OCI-LY7 (cell line): ENCODE data around the gene PAK5. TPM values are rescaled to one million over a fixed set of nuclear protein-coding genes. Genes with fewer than 3 reads are reported as not detected.

Experiments used
- BruUV-seq: library from RNA; stranded (reverse); fragments of 400-500 nt; replicated peaks from 2 replicates; lab custom pipeline; 2021; lab: Mats Ljungman, UMichigan
- CTCF ChIA-PET: fragments of 300-600 bp; sonication (Branson Sonifier 250); formaldehyde crosslinking; loops from one replicate; lab custom pipeline; 2022; ENCODE audit warnings: antibody characterized with exemption; ENCODE audit not compliant: unreplicated experiment; lab: Charles Lee
- POLR2A ChIA-PET: fragments of 300-600 bp; sonication (Branson Sonifier 250); formaldehyde crosslinking; loops from one replicate; lab custom pipeline; 2022; ENCODE audit warnings: antibody characterized with exemption; lab: Charles Lee
- DNase-seq: peaks from one replicate; pipeline ENCODE4 v3.0.0-alpha.2; 2015; ENCODE audit warnings: low spot score
- H2AFZ ChIP-seq: fragments of 200-600 bp; sonication (generic), shearing (Covaris generic); 2 replicates; pipeline ENCODE4 v1.6.1; 2014; ENCODE audit warnings: mild to moderate bottlenecking, antibody characterized with exemption, low read length, moderate library complexity
- H3K27ac ChIP-seq: fragments of 200-600 bp; sonication (generic); 2 replicates; pipeline ENCODE4 v1.5.1; 2014; ENCODE audit warnings: mixed run types, low read depth, mild to moderate bottlenecking, moderate library complexity, low read length, inconsistent platforms; ENCODE audit not compliant: poor library complexity, severe bottlenecking
- H3K36me3 ChIP-seq: fragments of 200-600 bp; sonication (generic); 2 replicates; pipeline ENCODE4 v1.6.1; 2014; ENCODE audit warnings: mild to moderate bottlenecking, antibody characterized with exemption, low read length, moderate library complexity, mixed read lengths; ENCODE audit not compliant: insufficient read depth
- H3K4me1 ChIP-seq: fragments of 200-600 bp; sonication (generic); 2 replicates; pipeline ENCODE4 v1.5.1; 2014; ENCODE audit warnings: mild to moderate bottlenecking, low read length; ENCODE audit not compliant: insufficient read depth, poor library complexity, severe bottlenecking
- H3K4me2 ChIP-seq: fragments of 200-600 bp; sonication (generic); 2 replicates; pipeline ENCODE4 v1.6.1; 2014; ENCODE audit warnings: mild to moderate bottlenecking, low read length
- H3K4me3 ChIP-seq: fragments of 200-600 bp; sonication (generic); 2 replicates; pipeline ENCODE4 v1.5.1; 2014; ENCODE audit warnings: mild to moderate bottlenecking, low read depth, low read length; ENCODE audit not compliant: poor library complexity, severe bottlenecking
- H3K79me2 ChIP-seq: fragments of 200-600 bp; sonication (generic); 2 replicates; pipeline ENCODE4 v1.6.1; 2016; ENCODE audit warnings: low read depth, mild to moderate bottlenecking, low read length, moderate library complexity, mixed read lengths; ENCODE audit not compliant: insufficient read depth
- H3K9me2 ChIP-seq: fragments of 200-600 bp; sonication (generic); 2 replicates; pipeline ENCODE4 v1.6.1; 2016; ENCODE audit warnings: mild to moderate bottlenecking, low read length, mixed read lengths; ENCODE audit not compliant: insufficient read depth
- H3K9me3 ChIP-seq: fragments of 200-600 bp; sonication (generic); 2 replicates; pipeline ENCODE4 v1.6.1; 2014; ENCODE audit warnings: mild to moderate bottlenecking, mixed run types, low read length, mixed read lengths
- H4K20me1 ChIP-seq: fragments of 200-600 bp; sonication (generic); 2 replicates; pipeline ENCODE4 v1.6.1; 2014; ENCODE audit warnings: mild to moderate bottlenecking, antibody characterized with exemption, low read length, moderate library complexity, mixed read lengths; ENCODE audit not compliant: insufficient read depth
- CTCF ChIP-seq: fragments of 200-600 bp; sonication (generic); conservative IDR thresholded peaks from 2 replicates; pipeline ENCODE4 v1.5.1; 2014; ENCODE audit warnings: mild to moderate bottlenecking, antibody characterized with exemption, low read length, moderate library complexity, mixed read lengths
- EZH2phosphoT487 ChIP-seq: fragments of 200-600 bp; sonication (generic); IDR thresholded peaks from 2 replicates; pipeline ENCODE4 v1.6.1; 2018; ENCODE audit warnings: low read depth, borderline replicate concordance, mild to moderate bottlenecking, mixed run types, antibody characterized with exemption, low read length, moderate library complexity, mixed read lengths
- intact Hi-C: fragments of 100-400 bp; cut with micrococcal nuclease; formaldehyde crosslinking; loops from one replicate; pipeline ENCODE4 v1.10.0; 2022; ENCODE audit not compliant: unreplicated experiment
- total RNA-seq, 2 experiments: library from RNA; depleted of rRNA in 1 of 2; stranded (reverse); fragments of >200 nt in 1 of 2; shearing (Covaris generic) in 1 of 2; gene quantifications; 2 replicates each; pipeline ENCODE4 v1.2.3, GENCODE V29; 2014 to 2022

Gene PAK5
- total RNA-seq, 2 experiments from 2014 or later, result not detected

DNA sequence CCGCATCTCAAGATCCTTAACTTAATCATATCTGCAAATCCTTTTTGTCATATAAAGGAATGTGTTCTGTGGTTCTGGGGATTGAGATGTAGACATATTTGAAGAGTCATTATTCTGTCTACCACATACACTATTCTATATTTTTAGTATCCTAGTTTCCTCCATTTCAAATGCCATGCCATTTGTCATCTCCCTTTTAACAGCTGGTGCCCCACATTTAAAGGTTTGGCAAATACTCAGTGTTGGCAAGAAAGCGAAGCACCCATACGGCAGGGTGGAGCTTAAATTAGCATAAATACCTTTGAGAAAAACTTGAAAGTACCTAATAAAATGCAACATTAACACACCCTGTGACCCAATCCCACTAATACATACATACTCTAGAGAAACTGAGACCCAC lies 31.7 kb downstream of the PAK5 start:
- Histone ChIP-seq H3K4me3 (no peak overlapping the region), H4K20me1 (no peaks in the 10 kb centered on the region), H3K27ac (no peak overlapping the region), H3K4me2 (no peak overlapping the region), H3K36me3 (no peaks in the 10 kb centered on the region), H3K9me2 (no peaks in the 10 kb centered on the region), H3K9me3 (no peaks in the 10 kb centered on the region), H2AFZ (no peak overlapping the region), H3K4me1 (no peaks in the 10 kb centered on the region), H3K79me2 (no peaks in the 10 kb centered on the region)
- CTCF ChIA-PET, result no interaction called here
- POLR2A ChIA-PET, result interaction anchor here (0.6 to 1.6 kb wide), 2 partner anchors 15 to 86 kb away, joined by 4 to 6 read pairs; no protein-coding TSS in a partner anchor
- intact Hi-C loops, result no loop called here
- BruUV-seq, result no TSS peak
- TF ChIP-seq EZH2phosphoT487 (no peak), CTCF (no peak)
- DNase-seq, result no peak

DNA sequence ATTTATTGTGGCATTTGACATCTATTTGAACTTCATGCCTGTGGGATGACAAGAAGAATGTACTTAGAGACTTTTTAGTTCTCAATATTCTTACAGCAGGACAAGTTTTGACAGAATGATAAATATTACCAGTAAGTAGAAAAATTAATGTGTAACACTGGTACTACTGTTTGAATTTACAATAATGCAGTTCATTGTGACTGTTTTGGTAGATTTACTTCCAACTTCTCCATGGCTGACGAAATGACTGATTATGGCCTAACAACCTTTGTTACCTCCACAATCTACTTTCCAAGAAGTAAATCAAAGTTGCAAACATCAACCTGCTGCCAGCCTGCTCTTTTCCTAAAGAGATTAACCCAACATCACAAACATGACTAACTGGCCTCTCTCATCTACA lies 38.5 kb downstream of the PAK5 start:
- Histone ChIP-seq H3K27ac (no peak overlapping the region), H4K20me1 (no peaks in the 10 kb centered on the region), H3K79me2 (no peaks in the 10 kb centered on the region), H3K4me2 (no peak overlapping the region), H3K4me1 (no peaks in the 10 kb centered on the region), H3K9me2 (no peaks in the 10 kb centered on the region), H3K4me3 (no peak overlapping the region), H3K36me3 (no peaks in the 10 kb centered on the region), H3K9me3 (no peaks in the 10 kb centered on the region), H2AFZ (no peak overlapping the region)
- no TSS peak for BruUV-seq
- CTCF ChIA-PET, result no interaction called here
- no peak for DNase-seq
- POLR2A ChIA-PET, result no interaction called here
- intact Hi-C loops, result no loop called here
- TF ChIP-seq CTCF (no peak), EZH2phosphoT487 (no peak)

DNA sequence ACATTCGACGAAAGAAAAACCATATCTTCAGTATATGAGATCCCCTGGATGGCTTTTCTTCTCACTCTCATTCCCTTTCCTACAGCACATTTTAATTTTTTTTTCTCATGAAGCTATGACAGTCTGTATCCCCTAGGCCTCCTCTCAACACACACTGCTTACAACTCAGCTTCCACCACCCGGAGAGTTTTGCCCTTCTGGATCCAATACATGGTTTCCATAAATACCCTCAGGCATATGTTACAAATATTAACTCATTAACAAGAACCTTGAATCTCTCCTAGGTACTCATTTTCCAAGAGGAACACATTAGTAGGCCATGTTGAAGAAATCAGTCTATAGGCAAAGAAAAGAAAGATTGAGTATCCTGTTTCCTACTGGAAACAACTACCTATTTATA lies 44.0 kb downstream of the PAK5 start:
- no peak overlapping the region for H3K4me3 ChIP-seq
- CTCF ChIA-PET, result no interaction called here
- no peaks in the 10 kb centered on the region for H3K9me3 ChIP-seq
- H3K36me3 ChIP-seq, result no peaks in the 10 kb centered on the region
- H3K4me1 ChIP-seq, result no peaks in the 10 kb centered on the region
- no peak for TF ChIP-seq CTCF
- no peak for TF ChIP-seq EZH2phosphoT487
- no TSS peak for BruUV-seq
- intact Hi-C loops, result no loop called here
- H3K4me2 ChIP-seq, result no peak overlapping the region
- POLR2A ChIA-PET, result interaction anchor here (0.5 to 0.6 kb wide), 2 partner anchors 369 to 941 kb away, joined by 3 read pairs; no protein-coding TSS in a partner anchor
- H3K79me2 ChIP-seq, result no peaks in the 10 kb centered on the region
- no peaks in the 10 kb centered on the region for H4K20me1 ChIP-seq
- no peak overlapping the region for H3K27ac ChIP-seq
- DNase-seq, result no peak
- no peaks in the 10 kb centered on the region for H3K9me2 ChIP-seq
- no peak overlapping the region for H2AFZ ChIP-seq
